Esophagus muscularis mucosa (tissue), 4 donors: ENCODE data around the gene TLE5. TPM values are rescaled to one million over a fixed set of nuclear protein-coding genes. Genes with fewer than 3 reads are reported as not detected.
A peak's percentile ranks its signal among the peaks of the same experiment; 100 is the strongest.

Source experiments
- DNase-seq: peaks from one replicate; pipeline ENCODE4 v3.0.0-alpha.2; 2017; ENCODE audit errors: extremely low spot score
- H3K27ac ChIP-seq, 4 donors: fragments of 200-600 bp; sonication (generic); replicated peaks in 1 of 4; 1 replicate in 3 of 4; 2 replicates in 1 of 4; pipeline ENCODE4 v1.5.1; 2016 to 2019; ENCODE audit warnings: mild to moderate bottlenecking in 1 of 4
- H3K27me3 ChIP-seq, 4 donors: fragments of 200-600 bp; sonication (generic); one replicate each; pipeline versions ENCODE4 v1.5.1 to v1.6.0; 2016 to 2019
- H3K36me3 ChIP-seq, 4 donors: fragments of 200-600 bp; sonication (generic); one replicate each; pipeline ENCODE4 v1.5.1; 2016 to 2019
- H3K4me1 ChIP-seq, 4 donors: fragments of 200-600 bp; sonication (generic); one replicate each; pipeline ENCODE4 v1.5.1; 2016 to 2019
- H3K4me3 ChIP-seq, 4 donors: fragments of 200-600 bp; sonication (generic); 1 replicate in 2 of 4; 2 replicates in 2 of 4; pipeline ENCODE4 v1.5.1; 2016 to 2019; ENCODE audit warnings: mild to moderate bottlenecking in 4 of 4, moderate library complexity in 1 of 4
- H3K9me3 ChIP-seq, 4 donors: fragments of 200-600 bp; sonication (generic); 1 replicate in 3 of 4; 2 replicates in 1 of 4; pipeline ENCODE4 v1.5.1; 2016 to 2019
- CTCF ChIP-seq, 3 experiments: fragments of 200-600 bp in 2 of 3; fragments of 450-650 bp in 1 of 3; sonication (generic) in 2 of 3; IDR thresholded peaks; one replicate each; pipeline ENCODE4 v1.5.1; 2017 to 2019; ENCODE audit warnings: antibody characterized with exemption in 3 of 3, mild to moderate bottlenecking in 2 of 3, moderate library complexity in 1 of 3
- EP300 ChIP-seq: sonication (generic); formaldehyde crosslinking; IDR thresholded peaks from one replicate; pipeline ENCODE4 v1.6.1; 2017; ENCODE audit warnings: antibody characterized with exemption
- POLR2A ChIP-seq: fragments of 450-650 bp; IDR thresholded peaks from one replicate; pipeline ENCODE4 v1.6.1; 2017; ENCODE audit warnings: antibody characterized with exemption, moderate library complexity, mild to moderate bottlenecking, low read depth
- POLR2AphosphoS5 ChIP-seq, 2 donors: sonication (generic); formaldehyde crosslinking; IDR thresholded peaks; one replicate each; pipeline ENCODE4 v1.6.1; 2017; ENCODE audit warnings: antibody characterized with exemption in 2 of 2
- WGBS: methylation state at CpG from one replicate; pipeline ENCODE4 v1.1.5; 2018; 5-methylcytosine and 5-hydroxymethylcytosine counted together
- intact Hi-C: fragments of 100-400 bp; cut with DNase I; formaldehyde crosslinking; loops from one replicate; pipeline ENCODE4 v1.15.1; 2023
- total RNA-seq, 4 donors: library from RNA; depleted of rRNA; stranded (reverse); fragments of >200 nt; gene quantifications; one replicate each; pipeline versions ENCODE4 v1.1.0 to v1.2.1, GENCODE V29; 2016

Gene TLE5
- total RNA-seq, 4 donors from 2014 or later, result 657 to 947 (median 804) TPM

GRCh38 chr19:3036119-3036976 is 25.9 kb downstream of the TLE5 start:
- WGBS, result 3% methylated on average over 17 of the region's 44 CpGs
- no peak for TF ChIP-seq CTCF (IDR thresholded peaks at IDR 0.05)
- TF ChIP-seq POLR2AphosphoS5 (IDR thresholded peaks at IDR 0.05), result peak; percentile 63 to 64
- no peak for TF ChIP-seq POLR2A

GRCh38 chr19:3035542-3036118 is 26.7 kb downstream of the TLE5 start:
- WGBS, result 0% methylated on average over 16 of the region's 29 CpGs
- peak; percentile 100 for DNase-seq
- intact Hi-C loops, result no loop called here

More at GRCh38 chr19:3036119-3036976, 25.9 kb downstream of the TLE5 start:
- Histone ChIP-seq H3K9me3 (no peaks in the 10 kb centered on the region), H3K27me3 (no peaks in the 10 kb centered on the region), H3K4me1 (peaks cover 18 to 36% (median 24%) of the 10 kb centered on the region in 4 donors), H3K4me3 (peak overlapping the region; percentile 57 to 66 (median 62)), H3K27ac (peak overlapping the region; percentile 84 to 94 (median 93)), H3K36me3 (no peaks in the 10 kb centered on the region)
- intact Hi-C loops, result no loop called here
- DNase-seq, result peak; percentile 98

GRCh38 chr19:3034656-3035541 is 27.4 kb downstream of the TLE5 start:
- Histone ChIP-seq H3K36me3 (no peaks in the 10 kb centered on the region), H3K4me3 (peak overlapping the region; percentile 57 to 66 (median 62)), H3K9me3 (no peaks in the 10 kb centered on the region), H3K4me1 (peaks cover 18 to 37% (median 24%) of the 10 kb centered on the region in 4 donors), H3K27me3 (no peaks in the 10 kb centered on the region), H3K27ac (peak overlapping the region; percentile 84 to 94 (median 93))
- DNase-seq, result no peak
- intact Hi-C loops, result no loop called here
- 10% methylated on average over 18 of the region's 28 CpGs for WGBS
- TF ChIP-seq POLR2AphosphoS5 (IDR thresholded peaks at IDR 0.05) (no peak), POLR2A (no peak), CTCF (IDR thresholded peaks at IDR 0.05) (no peak), EP300 (no peak)

More at GRCh38 chr19:3035542-3036118, 26.7 kb downstream of the TLE5 start:
- H3K27ac ChIP-seq, result peak overlapping the region; percentile 84 to 94 (median 93)
- no peaks in the 10 kb centered on the region for H3K27me3 ChIP-seq
- H3K4me1 ChIP-seq, result peaks cover 18 to 36% (median 24%) of the 10 kb centered on the region in 4 donors
- peak overlapping the region; percentile 57 to 66 (median 62) for H3K4me3 ChIP-seq
- no peaks in the 10 kb centered on the region for H3K36me3 ChIP-seq
- no peaks in the 10 kb centered on the region for H3K9me3 ChIP-seq
- TF ChIP-seq EP300 (no peak), POLR2A (no peak), POLR2AphosphoS5 (IDR thresholded peaks at IDR 0.05) (peak; percentile 88 to 89), CTCF (IDR thresholded peaks at IDR 0.05) (no peak)

GRCh38 chr19:3034406-3034655 is 28.0 kb downstream of the TLE5 start:
- TF ChIP-seq POLR2A (no peak), CTCF (IDR thresholded peaks at IDR 0.05) (no peak), EP300 (no peak), POLR2AphosphoS5 (IDR thresholded peaks at IDR 0.05) (no peak)
- Histone ChIP-seq H3K27ac (peak overlapping the region in 3 of 4 donors; percentile 84 to 94 (median 93)), H3K27me3 (no peaks in the 10 kb centered on the region), H3K4me3 (no peak overlapping the region), H3K36me3 (no peaks in the 10 kb centered on the region), H3K9me3 (no peaks in the 10 kb centered on the region), H3K4me1 (peaks cover 22 to 43% (median 30%) of the 10 kb centered on the region in 4 donors)
- no peak for DNase-seq
- intact Hi-C loops, result no loop called here
